ENCODE data around the gene UBA5.

- TF ChIP-seq CTCF (IDR thresholded peaks at IDR 0.05) (no peak), EP300 (IDR thresholded peaks at IDR 0.05) (no peak), POLR2A (IDR thresholded peaks at IDR 0.05) (no peak)
These were observed 34.9 kb downstream of the UBA5 start for GRCh38 chr3:132694991-132695390.

All from sigmoid colon (tissue), 4 donors.